Measurements from ENCODE around the gene PCNP.
"Not testable (repeated sequence)": the region's sequence is repeated elsewhere in the genome, so short reads cannot be mapped to it uniquely, and the experiment has no call there.

DNA sequence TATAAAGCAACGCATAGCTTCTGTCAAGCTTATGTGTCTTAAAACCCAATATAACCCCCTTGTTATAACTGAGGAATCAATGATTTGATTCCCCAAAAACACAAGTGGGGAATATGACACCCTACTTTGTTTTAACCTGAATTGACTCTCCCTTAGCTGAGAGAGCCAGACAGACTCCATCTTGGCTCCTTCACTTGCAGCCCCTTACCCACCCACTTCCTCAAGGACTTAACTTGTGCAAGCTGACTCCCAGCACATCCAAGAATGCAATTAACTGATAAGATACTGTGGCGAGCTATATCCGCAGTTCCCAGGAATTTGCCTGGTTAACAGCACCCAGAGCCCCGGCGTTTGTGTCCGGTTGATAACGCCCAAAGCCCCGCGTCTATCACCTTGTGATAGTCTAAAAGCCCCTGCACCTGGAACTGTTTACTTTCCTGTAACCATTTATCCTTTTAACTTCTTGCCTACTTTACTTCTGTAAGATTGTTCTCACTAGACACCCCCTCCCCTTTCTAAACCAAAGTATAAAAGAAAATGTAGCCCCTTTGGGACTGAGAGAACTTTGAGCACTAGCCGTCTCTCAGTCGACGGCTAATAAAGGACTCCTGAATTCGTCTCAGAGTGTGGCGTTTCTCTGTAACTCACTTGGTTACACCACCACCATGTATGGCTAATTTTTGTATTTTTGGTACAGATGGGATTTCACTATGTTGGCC, 67.6 kb downstream of the PCNP start:
- TF ChIP-seq, protein P1, sequence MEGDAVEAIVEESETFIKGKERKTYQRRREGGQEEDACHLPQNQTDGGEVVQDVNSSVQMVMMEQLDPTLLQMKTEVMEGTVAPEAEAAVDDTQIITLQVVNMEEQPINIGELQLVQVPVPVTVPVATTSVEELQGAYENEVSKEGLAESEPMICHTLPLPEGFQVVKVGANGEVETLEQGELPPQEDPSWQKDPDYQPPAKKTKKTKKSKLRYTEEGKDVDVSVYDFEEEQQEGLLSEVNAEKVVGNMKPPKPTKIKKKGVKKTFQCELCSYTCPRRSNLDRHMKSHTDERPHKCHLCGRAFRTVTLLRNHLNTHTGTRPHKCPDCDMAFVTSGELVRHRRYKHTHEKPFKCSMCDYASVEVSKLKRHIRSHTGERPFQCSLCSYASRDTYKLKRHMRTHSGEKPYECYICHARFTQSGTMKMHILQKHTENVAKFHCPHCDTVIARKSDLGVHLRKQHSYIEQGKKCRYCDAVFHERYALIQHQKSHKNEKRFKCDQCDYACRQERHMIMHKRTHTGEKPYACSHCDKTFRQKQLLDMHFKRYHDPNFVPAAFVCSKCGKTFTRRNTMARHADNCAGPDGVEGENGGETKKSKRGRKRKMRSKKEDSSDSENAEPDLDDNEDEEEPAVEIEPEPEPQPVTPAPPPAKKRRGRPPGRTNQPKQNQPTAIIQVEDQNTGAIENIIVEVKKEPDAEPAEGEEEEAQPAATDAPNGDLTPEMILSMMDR (IDR thresholded peaks at IDR 0.05), result not testable (repeated sequence)
- not testable (repeated sequence) for TF ChIP-seq POLR2A (IDR thresholded peaks at IDR 0.05)
